ENCODE data around the gene WDR27.

DNA sequence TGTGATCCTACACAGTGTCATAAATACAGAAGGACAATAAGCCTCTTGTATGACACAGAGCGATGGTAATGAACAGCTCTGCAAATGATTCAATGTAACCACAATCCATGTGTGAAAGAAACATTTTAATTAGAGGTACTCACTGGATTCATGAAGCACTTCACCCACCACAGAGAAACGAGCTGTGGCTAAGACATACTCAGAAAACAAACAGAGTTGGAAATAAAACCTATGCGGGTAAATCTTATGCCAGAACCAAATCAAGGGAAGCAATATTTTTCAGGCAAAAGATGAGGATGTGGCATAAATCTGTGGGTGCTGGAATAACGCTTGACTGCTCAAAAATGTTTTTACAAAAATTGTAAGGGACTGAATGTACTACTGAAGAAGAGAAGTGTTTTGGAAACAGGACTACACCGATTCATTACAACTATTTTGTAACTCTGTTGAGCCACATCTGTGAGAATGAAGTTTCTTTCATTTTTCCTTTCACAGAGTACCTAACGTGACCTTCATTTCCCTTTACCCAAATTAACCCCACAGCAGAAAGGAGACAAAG is 112.1 kb downstream of the WDR27 start:
- TF ChIP-seq CSRNP3 (CRISPR knock-in tag; IDR thresholded peaks at IDR 0.05) (no peak), ZFP3 (CRISPR knock-in tag; IDR thresholded peaks at IDR 0.05) (no peak), PPARA (CRISPR knock-in tag; IDR thresholded peaks at IDR 0.05; ENCODE audit: borderline replicate concordance) (no peak), ZNF565 (CRISPR knock-in tag; conservative IDR thresholded peaks at IDR 0.05; ENCODE audit: low read depth) (no peak), RARB (CRISPR knock-in tag; IDR thresholded peaks at IDR 0.05) (no peak), CSDC2 (CRISPR knock-in tag; IDR thresholded peaks at IDR 0.05) (no peak), BACH2 (CRISPR knock-in tag; IDR thresholded peaks at IDR 0.05; ENCODE audit: borderline replicate concordance) (no peak)
- TF ChIP-seq, protein P1, sequence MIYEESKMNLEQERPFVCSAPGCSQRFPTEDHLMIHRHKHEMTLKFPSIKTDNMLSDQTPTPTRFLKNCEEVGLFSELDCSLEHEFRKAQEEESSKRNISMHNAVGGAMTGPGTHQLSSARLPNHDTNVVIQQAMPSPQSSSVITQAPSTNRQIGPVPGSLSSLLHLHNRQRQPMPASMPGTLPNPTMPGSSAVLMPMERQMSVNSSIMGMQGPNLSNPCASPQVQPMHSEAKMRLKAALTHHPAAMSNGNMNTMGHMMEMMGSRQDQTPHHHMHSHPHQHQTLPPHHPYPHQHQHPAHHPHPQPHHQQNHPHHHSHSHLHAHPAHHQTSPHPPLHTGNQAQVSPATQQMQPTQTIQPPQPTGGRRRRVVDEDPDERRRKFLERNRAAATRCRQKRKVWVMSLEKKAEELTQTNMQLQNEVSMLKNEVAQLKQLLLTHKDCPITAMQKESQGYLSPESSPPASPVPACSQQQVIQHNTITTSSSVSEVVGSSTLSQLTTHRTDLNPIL (CRISPR knock-in tag; IDR thresholded peaks at IDR 0.05; ENCODE audit: low read depth) = no peak
- TF ChIP-seq, protein P2, sequence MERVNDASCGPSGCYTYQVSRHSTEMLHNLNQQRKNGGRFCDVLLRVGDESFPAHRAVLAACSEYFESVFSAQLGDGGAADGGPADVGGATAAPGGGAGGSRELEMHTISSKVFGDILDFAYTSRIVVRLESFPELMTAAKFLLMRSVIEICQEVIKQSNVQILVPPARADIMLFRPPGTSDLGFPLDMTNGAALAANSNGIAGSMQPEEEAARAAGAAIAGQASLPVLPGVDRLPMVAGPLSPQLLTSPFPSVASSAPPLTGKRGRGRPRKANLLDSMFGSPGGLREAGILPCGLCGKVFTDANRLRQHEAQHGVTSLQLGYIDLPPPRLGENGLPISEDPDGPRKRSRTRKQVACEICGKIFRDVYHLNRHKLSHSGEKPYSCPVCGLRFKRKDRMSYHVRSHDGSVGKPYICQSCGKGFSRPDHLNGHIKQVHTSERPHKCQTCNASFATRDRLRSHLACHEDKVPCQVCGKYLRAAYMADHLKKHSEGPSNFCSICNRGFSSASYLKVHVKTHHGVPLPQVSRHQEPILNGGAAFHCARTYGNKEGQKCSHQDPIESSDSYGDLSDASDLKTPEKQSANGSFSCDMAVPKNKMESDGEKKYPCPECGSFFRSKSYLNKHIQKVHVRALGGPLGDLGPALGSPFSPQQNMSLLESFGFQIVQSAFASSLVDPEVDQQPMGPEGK (CRISPR knock-in tag; IDR thresholded peaks at IDR 0.05; ENCODE audit: borderline replicate concordance) = no peak
- TF ChIP-seq, protein P3, sequence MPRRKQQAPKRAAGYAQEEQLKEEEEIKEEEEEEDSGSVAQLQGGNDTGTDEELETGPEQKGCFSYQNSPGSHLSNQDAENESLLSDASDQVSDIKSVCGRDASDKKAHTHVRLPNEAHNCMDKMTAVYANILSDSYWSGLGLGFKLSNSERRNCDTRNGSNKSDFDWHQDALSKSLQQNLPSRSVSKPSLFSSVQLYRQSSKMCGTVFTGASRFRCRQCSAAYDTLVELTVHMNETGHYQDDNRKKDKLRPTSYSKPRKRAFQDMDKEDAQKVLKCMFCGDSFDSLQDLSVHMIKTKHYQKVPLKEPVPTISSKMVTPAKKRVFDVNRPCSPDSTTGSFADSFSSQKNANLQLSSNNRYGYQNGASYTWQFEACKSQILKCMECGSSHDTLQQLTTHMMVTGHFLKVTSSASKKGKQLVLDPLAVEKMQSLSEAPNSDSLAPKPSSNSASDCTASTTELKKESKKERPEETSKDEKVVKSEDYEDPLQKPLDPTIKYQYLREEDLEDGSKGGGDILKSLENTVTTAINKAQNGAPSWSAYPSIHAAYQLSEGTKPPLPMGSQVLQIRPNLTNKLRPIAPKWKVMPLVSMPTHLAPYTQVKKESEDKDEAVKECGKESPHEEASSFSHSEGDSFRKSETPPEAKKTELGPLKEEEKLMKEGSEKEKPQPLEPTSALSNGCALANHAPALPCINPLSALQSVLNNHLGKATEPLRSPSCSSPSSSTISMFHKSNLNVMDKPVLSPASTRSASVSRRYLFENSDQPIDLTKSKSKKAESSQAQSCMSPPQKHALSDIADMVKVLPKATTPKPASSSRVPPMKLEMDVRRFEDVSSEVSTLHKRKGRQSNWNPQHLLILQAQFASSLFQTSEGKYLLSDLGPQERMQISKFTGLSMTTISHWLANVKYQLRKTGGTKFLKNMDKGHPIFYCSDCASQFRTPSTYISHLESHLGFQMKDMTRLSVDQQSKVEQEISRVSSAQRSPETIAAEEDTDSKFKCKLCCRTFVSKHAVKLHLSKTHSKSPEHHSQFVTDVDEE (CRISPR knock-in tag; IDR thresholded peaks at IDR 0.05) = no peak
- TF ChIP-seq, protein P4, sequence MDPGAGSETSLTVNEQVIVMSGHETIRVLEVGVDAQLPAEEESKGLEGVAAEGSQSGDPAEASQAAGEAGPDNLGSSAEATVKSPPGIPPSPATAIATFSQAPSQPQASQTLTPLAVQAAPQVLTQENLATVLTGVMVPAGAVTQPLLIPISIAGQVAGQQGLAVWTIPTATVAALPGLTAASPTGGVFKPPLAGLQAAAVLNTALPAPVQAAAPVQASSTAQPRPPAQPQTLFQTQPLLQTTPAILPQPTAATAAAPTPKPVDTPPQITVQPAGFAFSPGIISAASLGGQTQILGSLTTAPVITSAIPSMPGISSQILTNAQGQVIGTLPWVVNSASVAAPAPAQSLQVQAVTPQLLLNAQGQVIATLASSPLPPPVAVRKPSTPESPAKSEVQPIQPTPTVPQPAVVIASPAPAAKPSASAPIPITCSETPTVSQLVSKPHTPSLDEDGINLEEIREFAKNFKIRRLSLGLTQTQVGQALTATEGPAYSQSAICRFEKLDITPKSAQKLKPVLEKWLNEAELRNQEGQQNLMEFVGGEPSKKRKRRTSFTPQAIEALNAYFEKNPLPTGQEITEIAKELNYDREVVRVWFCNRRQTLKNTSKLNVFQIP (CRISPR knock-in tag; IDR thresholded peaks at IDR 0.05; ENCODE audit: borderline replicate concordance, low read depth) = no peak
